ENCODE data around the gene CXXC1. TPM values are rescaled to one million over a fixed set of nuclear protein-coding genes. Genes with fewer than 3 reads are reported as not detected.
"Not testable (repeated sequence)": the region's sequence is repeated elsewhere in the genome, so short reads cannot be mapped to it uniquely, and the experiment has no call there.

CXXC1 gene
- total RNA-seq, 1 donor from 2014 or later: 50.6 TPM

DNA sequence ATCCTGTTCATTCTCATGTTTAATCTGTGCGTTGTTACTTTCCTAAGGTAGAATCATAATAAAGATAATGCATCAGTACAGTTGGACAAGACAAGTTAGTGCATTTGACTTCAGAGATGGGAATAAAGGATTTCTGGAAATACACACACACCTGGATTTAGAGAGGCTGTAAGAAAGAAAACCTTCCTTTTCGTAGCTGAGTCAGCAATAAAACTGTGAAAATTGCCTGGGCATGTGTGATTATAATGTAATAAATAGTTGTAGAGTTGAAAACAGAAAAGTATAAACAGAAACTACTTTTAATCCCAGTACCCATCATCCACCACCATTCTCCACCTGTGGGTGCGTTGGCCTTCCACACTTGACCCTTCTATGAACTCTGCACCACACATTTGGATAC is 36.6 kb downstream of the CXXC1 start:
- H3K4me3 Mint-ChIP-seq (ENCODE audit: unreplicated experiment): no peak overlapping the region
- no peaks in the 10 kb centered on the region for H3K4me1 Mint-ChIP-seq (ENCODE audit: low read depth, unreplicated experiment)
- no peaks in the 10 kb centered on the region for H3K36me3 Mint-ChIP-seq (ENCODE audit: low read depth, unreplicated experiment)
- Histone ChIP-seq H3K79me2 (ENCODE audit: insufficient read depth, low read length) (no peaks in the 10 kb centered on the region), H3K36me3 (ENCODE audit: insufficient read depth, low read length) (no peaks in the 10 kb centered on the region), H3K27me3 (ENCODE audit: insufficient read depth, low read length) (no peaks in the 10 kb centered on the region), H2AFZ (ENCODE audit: low read depth, low read length) (no peak overlapping the region), H3K9me3 (ENCODE audit: insufficient read depth, low read depth, low read length) (no peaks in the 10 kb centered on the region), H4K20me1 (ENCODE audit: insufficient read depth, low read length) (no peaks in the 10 kb centered on the region), H3K27ac (ENCODE audit: low read depth, low read length) (no peak overlapping the region), H3K4me3 (ENCODE audit: insufficient read depth, low read depth, low read length) (no peak overlapping the region), H3K4me2 (ENCODE audit: low read length) (no peak overlapping the region), H3K9ac (ENCODE audit: low read length) (no peak overlapping the region), H3K4me1 (ENCODE audit: insufficient read depth, low read length) (no peaks in the 10 kb centered on the region)
- H3K27ac Mint-ChIP-seq (ENCODE audit: unreplicated experiment): no peak overlapping the region
- no peaks in the 10 kb centered on the region for H3K9me3 Mint-ChIP-seq (ENCODE audit: unreplicated experiment)
- DNase-seq (ENCODE audit: low read depth) (no peak), FAIRE-seq (no peak)
- no peaks in the 10 kb centered on the region for H3K27me3 Mint-ChIP-seq (ENCODE audit: low read depth, unreplicated experiment)
- no peak for TF ChIP-seq EZH2 (IDR thresholded peaks at IDR 0.05; ENCODE audit: insufficient read depth, low read length)
- TF ChIP-seq, protein P1, sequence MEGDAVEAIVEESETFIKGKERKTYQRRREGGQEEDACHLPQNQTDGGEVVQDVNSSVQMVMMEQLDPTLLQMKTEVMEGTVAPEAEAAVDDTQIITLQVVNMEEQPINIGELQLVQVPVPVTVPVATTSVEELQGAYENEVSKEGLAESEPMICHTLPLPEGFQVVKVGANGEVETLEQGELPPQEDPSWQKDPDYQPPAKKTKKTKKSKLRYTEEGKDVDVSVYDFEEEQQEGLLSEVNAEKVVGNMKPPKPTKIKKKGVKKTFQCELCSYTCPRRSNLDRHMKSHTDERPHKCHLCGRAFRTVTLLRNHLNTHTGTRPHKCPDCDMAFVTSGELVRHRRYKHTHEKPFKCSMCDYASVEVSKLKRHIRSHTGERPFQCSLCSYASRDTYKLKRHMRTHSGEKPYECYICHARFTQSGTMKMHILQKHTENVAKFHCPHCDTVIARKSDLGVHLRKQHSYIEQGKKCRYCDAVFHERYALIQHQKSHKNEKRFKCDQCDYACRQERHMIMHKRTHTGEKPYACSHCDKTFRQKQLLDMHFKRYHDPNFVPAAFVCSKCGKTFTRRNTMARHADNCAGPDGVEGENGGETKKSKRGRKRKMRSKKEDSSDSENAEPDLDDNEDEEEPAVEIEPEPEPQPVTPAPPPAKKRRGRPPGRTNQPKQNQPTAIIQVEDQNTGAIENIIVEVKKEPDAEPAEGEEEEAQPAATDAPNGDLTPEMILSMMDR (IDR thresholded peaks at IDR 0.05; ENCODE audit: insufficient read depth, low read depth, low read length): no peak

DNA sequence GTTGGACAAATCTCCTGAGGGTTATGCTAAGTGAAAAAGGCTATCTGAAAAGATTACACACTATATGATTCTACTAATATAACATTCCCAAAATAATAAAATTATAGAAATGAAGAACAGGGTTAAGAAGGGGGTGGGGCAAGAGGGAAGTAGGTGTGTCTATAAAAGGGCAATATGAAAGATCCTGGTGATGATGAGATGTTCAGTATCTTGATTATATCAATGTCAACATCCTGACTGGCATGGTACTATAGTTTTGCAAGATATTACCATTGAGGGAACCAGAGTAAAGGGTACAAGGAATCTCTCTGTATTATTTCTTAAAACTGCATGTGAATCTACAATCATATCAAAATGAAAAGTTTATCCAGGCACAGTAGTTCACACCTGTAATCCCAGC is 37.9 kb downstream of the CXXC1 start:
- no peaks in the 10 kb centered on the region for H3K9me3 Mint-ChIP-seq (ENCODE audit: unreplicated experiment)
- Histone ChIP-seq H3K36me3 (ENCODE audit: insufficient read depth, low read length) (no peaks in the 10 kb centered on the region), H3K4me3 (ENCODE audit: insufficient read depth, low read depth, low read length) (no peak overlapping the region), H3K4me1 (ENCODE audit: insufficient read depth, low read length) (no peaks in the 10 kb centered on the region), H3K27ac (ENCODE audit: low read depth, low read length) (no peak overlapping the region), H3K4me2 (ENCODE audit: low read length) (no peak overlapping the region), H4K20me1 (ENCODE audit: insufficient read depth, low read length) (no peaks in the 10 kb centered on the region), H3K9ac (ENCODE audit: low read length) (no peak overlapping the region), H3K79me2 (ENCODE audit: insufficient read depth, low read length) (no peaks in the 10 kb centered on the region), H3K9me3 (ENCODE audit: insufficient read depth, low read depth, low read length) (no peaks in the 10 kb centered on the region), H2AFZ (ENCODE audit: low read depth, low read length) (no peak overlapping the region), H3K27me3 (ENCODE audit: insufficient read depth, low read length) (no peaks in the 10 kb centered on the region)
- FAIRE-seq (no peak), DNase-seq (ENCODE audit: low read depth) (no peak)
- H3K27ac Mint-ChIP-seq (ENCODE audit: unreplicated experiment): no peak overlapping the region
- TF ChIP-seq EZH2 (IDR thresholded peaks at IDR 0.05; ENCODE audit: insufficient read depth, low read length): no peak
- TF ChIP-seq, protein P1 (IDR thresholded peaks at IDR 0.05; ENCODE audit: insufficient read depth, low read depth, low read length): no peak
- H3K36me3 Mint-ChIP-seq (ENCODE audit: low read depth, unreplicated experiment): no peaks in the 10 kb centered on the region
- H3K27me3 Mint-ChIP-seq (ENCODE audit: low read depth, unreplicated experiment): no peaks in the 10 kb centered on the region
- H3K4me1 Mint-ChIP-seq (ENCODE audit: low read depth, unreplicated experiment): no peaks in the 10 kb centered on the region
- H3K4me3 Mint-ChIP-seq (ENCODE audit: unreplicated experiment): no peak overlapping the region

- no peak overlapping the region for H2AFZ ChIP-seq (ENCODE audit: low read depth, low read length)
- FAIRE-seq: no peak
- H3K79me2 ChIP-seq (ENCODE audit: insufficient read depth, low read length): no peaks in the 10 kb centered on the region
- H3K4me1 Mint-ChIP-seq (ENCODE audit: low read depth, unreplicated experiment): no peaks in the 10 kb centered on the region
- peaks cover 4% of the 10 kb centered on the region for H3K9me3 Mint-ChIP-seq (ENCODE audit: unreplicated experiment)
- TF ChIP-seq EZH2 (IDR thresholded peaks at IDR 0.05; ENCODE audit: insufficient read depth, low read length): no peak
- TF ChIP-seq, protein P1 (IDR thresholded peaks at IDR 0.05; ENCODE audit: insufficient read depth, low read depth, low read length): no peak
- H3K27ac Mint-ChIP-seq (ENCODE audit: unreplicated experiment): no peak overlapping the region
- H4K20me1 ChIP-seq (ENCODE audit: insufficient read depth, low read length): no peaks in the 10 kb centered on the region
- no peak overlapping the region for H3K4me3 Mint-ChIP-seq (ENCODE audit: unreplicated experiment)
- H3K36me3 ChIP-seq (ENCODE audit: insufficient read depth, low read length): no peaks in the 10 kb centered on the region
- H3K9ac ChIP-seq (ENCODE audit: low read length): no peak overlapping the region
- DNase-seq (ENCODE audit: low read depth): no peak
- H3K4me3 ChIP-seq (ENCODE audit: insufficient read depth, low read depth, low read length): no peak overlapping the region
- H3K27me3 Mint-ChIP-seq (ENCODE audit: low read depth, unreplicated experiment): no peaks in the 10 kb centered on the region
- H3K36me3 Mint-ChIP-seq (ENCODE audit: low read depth, unreplicated experiment): no peaks in the 10 kb centered on the region
- H3K27ac ChIP-seq (ENCODE audit: low read depth, low read length): no peak overlapping the region
- no peaks in the 10 kb centered on the region for H3K4me1 ChIP-seq (ENCODE audit: insufficient read depth, low read length)
- no peaks in the 10 kb centered on the region for H3K9me3 ChIP-seq (ENCODE audit: insufficient read depth, low read depth, low read length)
- H3K4me2 ChIP-seq (ENCODE audit: low read length): no peak overlapping the region
- no peaks in the 10 kb centered on the region for H3K27me3 ChIP-seq (ENCODE audit: insufficient read depth, low read length)
These were observed 39.9 kb downstream of the CXXC1 start for GRCh38 chr18:50247561-50247960.

DNA sequence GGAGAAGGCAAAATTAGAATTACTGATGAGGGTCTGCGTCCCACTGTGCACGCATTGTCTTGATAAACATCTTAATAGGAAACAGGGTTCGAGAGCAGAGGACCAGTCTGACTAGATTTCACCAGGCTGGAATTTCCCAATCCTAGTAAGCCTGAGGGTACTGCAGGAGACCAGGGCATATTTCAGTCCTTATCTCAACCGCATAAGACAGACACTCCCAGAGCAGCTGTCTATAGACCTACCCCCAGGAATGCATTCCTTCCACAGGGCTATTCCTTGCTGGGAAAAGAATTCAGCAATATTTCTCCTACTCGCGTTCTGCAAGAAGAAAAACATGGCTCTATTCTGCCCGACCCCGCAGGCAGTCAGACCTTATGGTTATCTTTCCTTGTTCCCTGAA is 45.7 kb downstream of the CXXC1 start:
- not testable (repeated sequence) for H3K27me3 ChIP-seq (ENCODE audit: insufficient read depth, low read length); H3K79me2 ChIP-seq (ENCODE audit: insufficient read depth, low read length); H3K27ac ChIP-seq (ENCODE audit: low read depth, low read length); H3K4me3 ChIP-seq (ENCODE audit: insufficient read depth, low read depth, low read length); H3K36me3 ChIP-seq (ENCODE audit: insufficient read depth, low read length); FAIRE-seq; H3K9me3 ChIP-seq (ENCODE audit: insufficient read depth, low read depth, low read length); H3K27me3 Mint-ChIP-seq (ENCODE audit: low read depth, unreplicated experiment); H3K4me1 Mint-ChIP-seq (ENCODE audit: low read depth, unreplicated experiment); H4K20me1 ChIP-seq (ENCODE audit: insufficient read depth, low read length); H3K27ac Mint-ChIP-seq (ENCODE audit: unreplicated experiment); H3K36me3 Mint-ChIP-seq (ENCODE audit: low read depth, unreplicated experiment); DNase-seq (ENCODE audit: low read depth); H3K4me2 ChIP-seq (ENCODE audit: low read length); H3K4me3 Mint-ChIP-seq (ENCODE audit: unreplicated experiment); H3K4me1 ChIP-seq (ENCODE audit: insufficient read depth, low read length); H3K9ac ChIP-seq (ENCODE audit: low read length); H2AFZ ChIP-seq (ENCODE audit: low read depth, low read length)
- peaks cover 22% of the 10 kb centered on the region for H3K9me3 Mint-ChIP-seq (ENCODE audit: unreplicated experiment)

Data from astrocyte (in vitro differentiated cells and primary cell).